ENCODE measurements around the gene PSMB1. TPM values are rescaled to one million over a fixed set of nuclear protein-coding genes. Genes with fewer than 3 reads are reported as not detected.

Gene PSMB1
- total and polyA plus RNA-seq, 9 of the 15 experiments (the other 6 are each of a cell fraction or from before 2014, with no cell fraction given), result 447 to 2,953 (median 884) TPM

GRCh38 chr6:170584181-170584953 is 31.3 kb upstream of the PSMB1 start, which contains the start of gene PDCD2 (continued):
- TF ChIP-seq CREB3L1 (IDR thresholded peaks at IDR 0.05; ENCODE audit: borderline replicate concordance, low read depth) (peak; percentile 81), USF1 (CRISPR knock-in tag; IDR thresholded peaks at IDR 0.05) (no peak), RNF219 (CRISPR knock-in tag; IDR thresholded peaks at IDR 0.05) (no peak), RCOR1 (IDR thresholded peaks at IDR 0.05; ENCODE audit: borderline replicate concordance in 1 of 2, low read depth in 2 of 2, low read length in 2 of 2) (peak in 1 of 2 experiments; percentile 61; a peak in 1 of 4 replicates), ETS1 (conservative IDR thresholded peaks at IDR 0.05; ENCODE audit: control insufficient read depth, low read depth, low read length) (peak; percentile 97), ZNF324 (CRISPR knock-in tag; IDR thresholded peaks at IDR 0.05) (no peak), TEAD2 (tag; IDR thresholded peaks at IDR 0.05) (no peak), BRF1 (IDR thresholded peaks at IDR 0.05; ENCODE audit: borderline replicate concordance, extremely low read depth, insufficient read length) (no peak), MAFK (IDR thresholded peaks at IDR 0.05; ENCODE audit: low read length) (no peak), ZNF444 (CRISPR knock-in tag; IDR thresholded peaks at IDR 0.05) (no peak), GTF3C2 (IDR thresholded peaks at IDR 0.05; ENCODE audit: borderline replicate concordance, extremely low read depth, insufficient read length) (no peak), ZFP36 (IDR thresholded peaks at IDR 0.05; ENCODE audit: low read depth, low read length, partially characterized antibody) (peak; percentile 74), NONO (IDR thresholded peaks at IDR 0.05; ENCODE audit: low read depth in 2 of 2, low read length in 1 of 2) (peak; percentile 84 to 92), SUPT5H (IDR thresholded peaks at IDR 0.05) (peak; percentile 88), NCOA6 (IDR thresholded peaks at IDR 0.05) (no peak), MEF2D (tag; conservative IDR thresholded peaks at IDR 0.05; ENCODE audit: low read depth) (no peak), XRCC3 (IDR thresholded peaks at IDR 0.05) (no peak), BDP1 (IDR thresholded peaks at IDR 0.05; ENCODE audit: insufficient read depth, insufficient read length) (no peak), RBM17 (IDR thresholded peaks at IDR 0.05; ENCODE audit: borderline replicate concordance, low read depth, low read length) (no peak)

Data from K562 (cell line).